NT2/D1 (cell line): ENCODE results near the gene CDC42EP4.

Experiments
- YY1 ChIP-seq: IDR thresholded peaks from 2 replicates; pipeline ENCODE4 v1.6.1; 2011; ENCODE audit not compliant: insufficient read length, insufficient read depth
- ZNF274 ChIP-seq: IDR thresholded peaks from 2 replicates; pipeline ENCODE4 v1.6.1; 2011; ENCODE audit warnings: mild to moderate bottlenecking, low read depth, low read length

DNA sequence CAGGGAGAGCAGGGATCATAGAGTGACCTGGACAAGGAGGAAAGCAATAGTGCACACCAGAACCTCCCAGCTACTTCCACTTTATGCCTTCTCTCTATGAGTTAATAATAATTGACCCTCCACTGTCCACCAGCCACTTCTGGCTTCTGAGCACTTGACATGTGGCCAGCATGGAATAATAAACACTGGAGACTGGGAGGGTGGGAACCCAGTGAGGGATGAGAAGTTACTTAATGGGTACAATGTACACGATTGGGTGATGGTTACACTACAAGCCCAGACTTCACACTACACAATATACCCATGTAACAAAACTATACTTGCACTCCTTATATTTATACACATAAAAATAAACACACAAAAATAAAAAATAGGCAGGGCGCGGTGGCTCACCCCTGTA is 11.4 kb downstream of the CDC42EP4 start:
- no peak for TF ChIP-seq YY1
- TF ChIP-seq ZNF274 = no peak
